ENCODE measurements around the gene SLC14A1.

- no peak for TF ChIP-seq CTCF (IDR thresholded peaks at IDR 0.05)
- TF ChIP-seq POLR2A (IDR thresholded peaks at IDR 0.05), result no peak
Observed at GRCh38 chr18:45793264-45793965, 69.4 kb downstream of the SLC14A1 start.
